ENCODE data around the gene DNAJC1.
"Not testable (repeated sequence)": the region's sequence is repeated elsewhere in the genome, so short reads cannot be mapped to it uniquely, and the experiment has no call there.

Gene DNAJC1

DNA sequence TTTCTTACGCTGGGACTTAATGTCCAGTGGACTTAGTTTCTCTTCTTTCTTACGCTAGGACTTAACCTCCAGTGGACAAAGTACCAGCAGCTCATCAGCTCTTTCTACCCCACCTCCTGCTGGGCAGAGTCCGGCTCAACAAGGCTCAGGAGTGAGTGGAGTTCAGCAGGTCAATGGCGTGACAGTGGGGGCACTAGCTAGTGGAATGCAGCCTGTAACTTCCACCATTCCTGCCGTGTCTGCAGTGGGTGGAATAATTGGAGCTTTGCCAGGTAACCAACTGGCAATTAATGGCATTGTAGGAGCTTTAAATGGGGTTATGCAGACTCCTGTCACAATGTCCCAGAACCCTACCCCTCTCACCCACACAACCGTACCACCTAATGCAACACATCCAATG is 269.8 kb downstream of the DNAJC1 start:
- DNase-seq (ENCODE audit: low spot score), result no peak
- FAIRE-seq, result no peak

DNA sequence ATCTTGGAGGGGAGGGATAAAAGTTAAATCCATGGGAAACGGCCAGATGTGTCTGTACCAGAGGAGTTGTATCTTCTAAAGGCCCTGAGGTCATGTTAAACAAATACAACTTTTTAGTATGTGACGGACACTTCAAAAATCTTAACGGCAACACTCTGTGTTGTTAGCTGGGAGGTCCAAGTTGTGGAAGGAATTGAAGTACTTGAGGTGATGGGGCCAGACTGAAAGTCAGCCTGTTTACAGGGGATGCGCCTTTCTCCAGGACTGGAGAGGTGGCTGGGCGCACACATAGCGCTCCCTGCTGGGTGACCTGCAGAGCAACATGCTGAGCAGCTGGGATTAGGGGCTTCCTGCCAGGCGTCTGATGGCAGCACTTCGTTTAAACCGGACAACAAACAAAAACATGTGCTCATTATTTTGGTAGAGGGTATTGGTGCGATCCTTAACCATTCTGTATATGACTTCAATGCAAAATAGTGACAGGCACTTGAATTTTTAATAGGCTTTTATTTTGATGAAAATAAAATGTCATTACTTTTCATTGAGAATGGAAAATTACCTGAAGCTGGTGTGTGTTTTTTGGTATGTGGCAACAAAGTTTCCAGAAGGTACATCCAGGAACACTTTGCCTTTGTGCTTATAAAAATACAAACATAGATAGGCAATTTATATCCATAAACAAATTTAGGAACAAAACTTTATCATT is 271.3 kb downstream of the DNAJC1 start:
- DNase-seq (ENCODE audit: low spot score), result peak; percentile 62
- no peak for FAIRE-seq

DNA sequence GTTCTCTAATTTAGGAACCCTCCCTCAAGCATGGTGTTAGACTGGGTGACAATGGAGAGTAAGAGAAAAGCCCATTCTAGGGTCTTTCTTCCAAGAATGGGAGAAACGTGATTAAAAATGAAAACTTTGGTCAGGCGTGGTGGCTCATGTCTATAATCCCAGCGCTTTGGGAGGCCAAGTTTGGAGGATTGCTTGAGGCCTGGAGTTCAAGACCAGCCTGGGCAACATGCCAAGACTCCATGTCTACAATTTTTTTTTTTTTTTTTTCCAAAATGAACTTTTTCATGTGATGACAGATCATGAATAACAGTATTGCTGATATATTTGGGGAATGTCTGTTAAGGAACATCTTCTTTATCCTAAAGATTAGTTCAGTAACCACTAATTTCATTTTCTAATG is 274.9 kb downstream of the DNAJC1 start:
- DNase-seq (ENCODE audit: low spot score), result no peak
- FAIRE-seq, result no peak

- FAIRE-seq (no peak), DNase-seq (ENCODE audit: low spot score) (no peak)
Observed at GRCh38 chr10:21727452-21728168, 275.9 kb downstream of the DNAJC1 start.

DNA sequence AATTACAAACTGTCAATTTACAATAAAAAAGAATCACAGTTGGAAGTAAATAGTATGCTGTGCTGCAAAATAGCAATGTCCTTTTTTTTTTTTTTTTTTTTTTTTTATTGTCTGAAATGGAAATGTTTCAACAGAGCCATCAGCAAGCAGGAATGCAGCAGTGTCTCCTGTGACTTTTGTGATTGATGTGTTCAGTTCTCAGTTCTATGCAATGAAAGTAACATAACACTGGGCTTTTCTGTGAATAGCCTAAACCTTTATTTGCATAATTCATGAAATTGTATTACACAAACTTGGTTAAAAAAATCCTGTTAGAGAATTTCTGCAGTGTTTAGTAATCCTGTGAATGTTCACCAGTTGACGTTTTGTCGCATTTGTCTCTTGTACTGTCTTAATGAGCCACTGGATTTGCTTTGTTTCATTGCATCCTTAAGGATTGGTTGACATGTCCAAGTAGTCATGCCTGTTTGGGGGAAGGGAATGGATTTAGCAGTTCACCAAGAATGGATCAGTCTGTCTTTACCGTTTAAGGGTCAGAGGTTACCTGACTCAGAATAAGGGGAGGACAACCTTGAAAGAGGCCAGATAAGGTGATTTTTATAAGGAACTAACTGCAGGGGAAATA is 276.8 kb downstream of the DNAJC1 start:
- FAIRE-seq (no peak), DNase-seq (ENCODE audit: low spot score) (no peak)

DNA sequence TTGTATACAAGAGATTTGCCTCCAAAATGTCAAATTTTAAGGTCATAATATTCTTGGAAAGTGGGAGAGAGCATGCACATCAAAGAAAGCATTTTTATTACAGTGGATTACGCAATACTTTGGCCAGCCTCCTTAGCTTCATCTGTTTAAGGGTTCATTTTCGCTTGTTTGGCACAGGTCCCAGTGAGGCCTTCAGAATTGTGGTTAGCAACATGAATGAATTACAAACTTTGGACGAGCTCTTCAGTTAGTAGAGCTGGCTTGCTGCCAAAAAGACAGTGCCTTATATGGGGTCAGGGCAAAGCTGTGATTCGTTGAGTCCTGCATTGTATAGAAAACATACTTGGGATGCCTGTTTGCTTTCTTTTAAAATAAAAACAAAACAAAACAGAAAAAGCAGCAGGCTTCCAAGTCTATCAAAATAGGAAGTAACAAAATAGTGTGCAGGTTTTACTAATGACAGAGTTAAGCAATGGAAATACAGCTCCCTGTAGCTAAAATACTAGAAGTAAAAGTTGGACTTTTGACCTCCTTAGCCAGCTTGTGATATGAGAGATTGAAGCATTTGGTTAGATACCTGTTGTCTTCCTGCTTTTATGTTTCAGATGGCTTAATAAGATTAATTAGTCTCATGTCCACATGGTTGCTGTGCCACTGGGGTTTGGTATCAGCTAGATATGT is 278.7 kb downstream of the DNAJC1 start:
- peak; percentile 44 for FAIRE-seq
- peak; percentile 84 for DNase-seq (ENCODE audit: low spot score)

DNA sequence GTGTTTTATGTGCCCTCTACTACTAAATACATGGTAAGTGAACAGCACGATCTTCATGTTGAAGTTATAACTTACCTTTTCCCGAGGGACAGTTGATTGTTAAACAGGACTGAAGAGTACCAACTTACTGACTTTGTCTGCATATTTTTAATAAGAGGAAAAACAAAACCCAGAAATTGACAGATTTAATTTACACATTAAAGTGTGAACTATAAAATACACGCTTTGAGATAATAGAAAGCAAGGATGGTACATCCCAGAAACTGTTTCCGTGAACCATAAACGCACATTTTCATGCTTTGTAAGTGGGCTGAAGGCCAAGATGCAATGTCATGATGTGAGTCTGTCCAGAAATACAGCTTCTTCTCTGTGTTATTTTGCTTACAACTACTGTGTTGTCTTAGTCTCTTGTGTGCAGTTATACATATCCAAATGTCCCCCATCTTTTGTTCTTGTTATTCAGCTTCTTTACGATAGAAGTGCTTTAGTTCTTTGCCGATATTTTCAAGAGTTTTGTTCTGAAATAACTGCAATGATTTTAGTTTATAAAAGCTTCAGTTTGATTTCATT is 279.4 kb downstream of the DNAJC1 start:
- FAIRE-seq, result no peak

DNA sequence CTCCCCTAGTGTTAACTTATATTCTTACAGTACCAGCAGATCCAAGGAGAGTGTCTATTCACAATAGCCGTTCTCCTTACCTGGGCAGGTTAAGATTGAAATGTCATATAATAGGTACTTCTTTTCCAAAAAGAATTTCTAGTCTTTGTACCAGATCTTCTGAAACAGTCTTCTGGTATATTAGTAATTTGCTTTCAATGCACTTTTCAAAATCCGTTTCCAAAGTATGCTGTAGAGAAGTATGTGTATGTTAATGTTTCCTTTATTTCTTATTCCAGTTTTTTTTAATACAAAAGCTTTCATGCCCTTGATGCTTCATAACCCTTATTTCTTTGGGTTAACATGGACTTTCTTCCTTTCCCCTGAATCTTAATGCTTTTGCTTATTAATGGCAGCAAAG is 281.3 kb downstream of the DNAJC1 start:
- FAIRE-seq (no peak), DNase-seq (ENCODE audit: low spot score) (no peak)

More for the DNA sequence above, 279.4 kb downstream of the DNAJC1 start:
- no peak for DNase-seq (ENCODE audit: low spot score)

DNA sequence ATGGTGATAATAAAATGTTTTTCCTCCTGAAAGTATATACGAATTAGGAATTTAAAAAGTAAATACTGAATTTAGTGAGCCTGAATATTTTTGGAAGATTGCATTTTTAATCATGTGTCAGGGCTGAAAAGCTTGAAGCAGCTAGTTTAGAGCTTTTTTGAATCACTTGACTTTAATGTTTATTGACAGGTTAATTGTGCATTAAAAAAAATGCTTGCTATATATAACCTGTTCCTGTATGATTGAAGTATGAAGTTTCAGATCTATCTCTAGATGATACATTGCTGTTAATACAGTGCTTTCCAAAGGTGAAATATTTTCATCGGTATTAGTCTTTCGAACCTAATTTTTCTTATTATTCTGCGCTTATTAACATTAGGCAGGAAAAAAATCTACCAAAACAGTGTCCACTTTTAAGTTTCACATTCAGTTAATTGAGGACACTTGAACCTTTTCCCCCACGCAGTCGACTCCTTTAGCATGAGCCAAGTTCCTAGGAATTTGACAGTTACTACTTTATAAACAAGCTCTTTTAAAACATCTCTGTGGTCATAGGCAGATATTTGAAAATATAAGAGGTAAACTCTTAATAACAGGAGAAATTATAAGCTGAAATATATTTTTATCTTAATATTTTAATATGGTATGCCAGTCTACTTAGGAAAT is 282.4 kb downstream of the DNAJC1 start:
- DNase-seq (ENCODE audit: low spot score), result no peak
- FAIRE-seq, result no peak

- DNase-seq (ENCODE audit: low spot score) (no peak), FAIRE-seq (peak; percentile 17)
Observed at GRCh38 chr10:21720090-21720489, 283.4 kb downstream of the DNAJC1 start.

GRCh38 chr10:21719502-21719901 is 284.0 kb downstream of the DNAJC1 start:
- FAIRE-seq, result no peak
- no peak for DNase-seq (ENCODE audit: low spot score)

DNA sequence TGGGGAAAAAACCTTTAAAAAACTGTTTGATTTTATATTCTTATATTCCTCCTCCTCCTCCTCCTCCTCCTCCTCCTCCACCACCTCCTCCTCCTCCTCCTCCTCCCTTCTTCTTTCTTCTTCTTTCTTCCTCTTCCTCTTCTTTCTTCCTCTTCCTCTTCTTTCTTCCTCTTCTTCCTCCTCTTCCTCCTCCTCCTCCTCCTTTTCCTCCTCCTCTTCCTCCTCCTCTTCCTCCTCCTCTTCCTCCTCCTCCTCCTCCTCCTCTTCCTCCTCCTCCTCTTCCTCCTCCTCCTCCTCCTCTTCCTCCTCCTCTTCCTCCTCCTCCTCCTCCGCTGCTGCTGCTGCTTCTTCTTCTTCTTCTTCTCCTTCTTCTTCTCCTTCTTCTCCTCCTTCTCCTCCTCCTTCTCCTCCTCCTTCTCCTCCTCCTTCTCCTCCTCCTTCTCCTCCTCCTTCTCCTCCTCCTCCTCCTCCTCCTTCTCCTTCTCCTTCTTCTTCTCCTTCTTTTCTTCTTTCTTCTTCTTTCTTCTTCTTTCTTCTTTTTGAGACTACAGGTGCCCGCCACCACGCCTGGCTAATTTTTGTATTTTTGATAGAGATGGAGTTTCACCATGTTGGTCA is 286.0 kb downstream of the DNAJC1 start:
- not testable (repeated sequence) for FAIRE-seq; DNase-seq (ENCODE audit: low spot score)

GRCh38 chr10:21715531-21716195 is 287.9 kb downstream of the DNAJC1 start:
- FAIRE-seq (no peak), DNase-seq (ENCODE audit: low spot score) (no peak)

GRCh38 chr10:21712975-21713374 is 290.6 kb downstream of the DNAJC1 start:
- DNase-seq (ENCODE audit: low spot score) (no peak), FAIRE-seq (no peak)

GRCh38 chr10:21707498-21707897 is 296.0 kb downstream of the DNAJC1 start:
- FAIRE-seq, result no peak
- no peak for DNase-seq (ENCODE audit: low spot score)

Data from urothelium cell line (cell line).